ENCODE data around the gene MIA. TPM values are rescaled to one million over a fixed set of nuclear protein-coding genes. Genes with fewer than 3 reads are reported as not detected.

Gene MIA
- total and polyA plus RNA-seq, 2 experiments from 2014 or later: not detected

DNA sequence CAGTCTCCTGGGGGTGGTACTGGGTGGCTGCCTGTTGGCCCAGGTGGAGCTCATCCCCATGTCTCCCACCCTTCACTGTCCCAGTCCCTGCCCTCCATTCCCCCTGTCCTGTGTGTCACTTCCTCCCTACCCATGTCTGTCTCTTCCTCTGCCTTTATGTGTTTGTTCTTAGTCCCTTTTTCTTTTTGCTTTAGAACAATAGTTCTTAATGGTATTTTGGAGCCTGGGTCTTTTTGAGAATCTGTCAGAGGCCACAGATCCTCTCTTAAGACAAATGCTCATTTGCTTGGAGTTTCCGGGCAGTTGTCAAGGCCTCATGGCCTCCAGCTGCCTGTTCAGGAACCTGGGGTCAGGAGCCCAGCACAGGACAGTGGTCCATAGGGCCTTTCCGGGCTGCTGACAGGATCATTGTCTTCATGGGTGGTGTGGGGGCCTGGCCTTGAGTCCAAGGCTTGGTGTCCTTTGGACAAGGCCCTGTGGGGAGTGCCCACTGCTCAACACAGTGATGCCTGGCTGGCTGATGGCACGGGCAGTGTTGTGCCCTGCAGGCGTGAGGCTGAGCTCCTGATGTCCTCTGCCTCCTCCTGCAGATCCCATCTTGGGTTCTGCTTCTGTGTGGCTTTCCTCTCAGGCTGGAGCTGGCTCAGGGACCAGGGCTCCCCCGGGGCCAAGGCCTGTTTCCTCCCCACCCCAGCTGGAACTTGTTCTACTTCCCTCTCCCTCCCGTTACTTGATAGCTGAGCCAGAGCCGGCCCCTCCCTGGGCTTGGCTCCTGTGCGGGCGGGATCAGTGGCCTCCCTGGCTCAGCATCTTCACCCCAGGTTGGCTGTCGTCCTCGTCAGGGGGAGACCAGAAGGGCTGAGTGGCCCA is 27.2 kb downstream of the MIA start:
- 0 out of 2 replicates have a peak, but pooled peaks cover 4% of the 10 kb centered on the region for H4K20me1 ChIP-seq (ENCODE audit: insufficient read depth)
- peak overlapping the region; percentile 90 for H3K9ac ChIP-seq
- peaks cover 84% of the 10 kb centered on the region for H3K79me2 ChIP-seq (ENCODE audit: insufficient read depth)
- 0 out of 2 replicates have a peak, but pooled peaks cover 5% of the 10 kb centered on the region for H3K36me3 ChIP-seq (ENCODE audit: low read depth)
- H3K4me2 ChIP-seq (ENCODE audit: unreplicated experiment): peak overlapping the region; percentile 51
- H3K27me3 ChIP-seq (replicated peaks; ENCODE audit: insufficient read depth): no peaks in the 10 kb centered on the region
- in situ Hi-C loops (cut with MboI): no loop called here
- TF ChIP-seq EZH2phosphoT487 (IDR thresholded peaks at IDR 0.05; ENCODE audit: insufficient read depth, low read depth) (no peak), EZH2 (IDR thresholded peaks at IDR 0.05; ENCODE audit: insufficient read depth, poor library complexity, severe bottlenecking) (no peak)
- H3K4me3 ChIP-seq: peak overlapping the region; percentile 54
- no peak overlapping the region for H2AFZ ChIP-seq
- H3K9me3 ChIP-seq (ENCODE audit: low read depth): no peaks in the 10 kb centered on the region
- 15 to 19% methylated on average over 11 of the region's 11 CpGs for WGBS, 2 experiments (ENCODE audit: low coverage in 1 of 2, low lambda C conversion rate in 2 of 2, missing lambda C conversion rate in 2 of 2)
- H3F3A ChIP-seq (ENCODE audit: insufficient read depth): peaks cover 29% of the 10 kb centered on the region
- DNase-seq: peak; percentile 35
- no peaks in the 10 kb centered on the region for H3K9me2 ChIP-seq (ENCODE audit: insufficient read depth)
- H3K4me1 ChIP-seq (ENCODE audit: insufficient read depth): peaks cover 35% of the 10 kb centered on the region
- peak overlapping the region; percentile 35 for H3K27ac ChIP-seq

DNA sequence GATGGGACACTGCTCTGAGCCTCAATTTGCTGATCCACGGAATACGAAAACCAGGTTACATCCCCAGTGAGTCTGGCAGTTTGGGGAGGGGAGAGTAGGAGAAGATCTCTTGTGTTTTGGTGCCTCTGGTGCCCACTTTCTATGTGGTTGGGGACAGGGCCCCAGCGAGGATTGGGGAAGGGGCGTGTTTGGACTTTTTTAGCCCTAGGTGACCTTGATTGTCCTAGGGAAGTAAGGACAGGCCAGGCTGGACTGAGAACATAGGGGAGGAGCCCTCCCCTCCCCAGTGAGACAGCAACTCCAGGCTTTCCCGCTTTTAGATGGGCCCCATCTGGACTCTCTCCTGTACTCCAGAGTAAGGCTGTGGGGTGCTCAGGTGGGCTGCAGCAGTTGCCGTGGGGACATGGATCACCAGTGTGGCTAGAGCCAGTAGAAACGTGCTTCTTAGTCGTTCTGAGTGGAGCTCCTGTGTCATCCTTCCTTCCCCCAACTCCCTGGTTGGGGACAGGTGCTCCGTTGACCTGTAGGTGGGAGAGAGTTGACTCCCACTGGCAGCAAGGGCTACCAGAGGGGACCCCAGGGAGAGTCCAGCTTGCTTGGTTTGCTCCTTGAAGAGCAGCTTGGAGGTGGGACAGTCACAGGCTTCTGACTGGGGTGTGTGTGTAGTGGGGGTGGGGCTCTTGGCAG is 28.0 kb downstream of the MIA start:
- no peaks in the 10 kb centered on the region for H3K9me3 ChIP-seq (ENCODE audit: low read depth)
- peaks cover 24% of the 10 kb centered on the region for H3F3A ChIP-seq (ENCODE audit: insufficient read depth)
- TF ChIP-seq EZH2 (IDR thresholded peaks at IDR 0.05; ENCODE audit: insufficient read depth, poor library complexity, severe bottlenecking) (no peak), EZH2phosphoT487 (IDR thresholded peaks at IDR 0.05; ENCODE audit: insufficient read depth, low read depth) (no peak)
- H3K27me3 ChIP-seq (replicated peaks; ENCODE audit: insufficient read depth): no peaks in the 10 kb centered on the region
- WGBS, 2 experiments (ENCODE audit: low coverage in 1 of 2, low lambda C conversion rate in 2 of 2, missing lambda C conversion rate in 2 of 2): 49 to 56% methylated on average over 9 of the region's 9 CpGs
- 0 out of 2 replicates have a peak, but pooled peaks cover 9% of the 10 kb centered on the region for H3K36me3 ChIP-seq (ENCODE audit: low read depth)
- peak overlapping the region; percentile 51 for H3K4me2 ChIP-seq (ENCODE audit: unreplicated experiment)
- peak overlapping the region; percentile 35 for H3K27ac ChIP-seq
- H3K4me3 ChIP-seq: peak overlapping the region; percentile 54
- peak overlapping the region; percentile 90 for H3K9ac ChIP-seq
- 0 out of 2 replicates have a peak, but pooled peaks cover 4% of the 10 kb centered on the region for H4K20me1 ChIP-seq (ENCODE audit: insufficient read depth)
- H3K4me1 ChIP-seq (ENCODE audit: insufficient read depth): peaks cover 30% of the 10 kb centered on the region
- no peak overlapping the region for H2AFZ ChIP-seq
- H3K9me2 ChIP-seq (ENCODE audit: insufficient read depth): no peaks in the 10 kb centered on the region
- H3K79me2 ChIP-seq (ENCODE audit: insufficient read depth): peaks cover 92% of the 10 kb centered on the region
- no peak for DNase-seq
- in situ Hi-C loops (cut with MboI): no loop called here

DNA sequence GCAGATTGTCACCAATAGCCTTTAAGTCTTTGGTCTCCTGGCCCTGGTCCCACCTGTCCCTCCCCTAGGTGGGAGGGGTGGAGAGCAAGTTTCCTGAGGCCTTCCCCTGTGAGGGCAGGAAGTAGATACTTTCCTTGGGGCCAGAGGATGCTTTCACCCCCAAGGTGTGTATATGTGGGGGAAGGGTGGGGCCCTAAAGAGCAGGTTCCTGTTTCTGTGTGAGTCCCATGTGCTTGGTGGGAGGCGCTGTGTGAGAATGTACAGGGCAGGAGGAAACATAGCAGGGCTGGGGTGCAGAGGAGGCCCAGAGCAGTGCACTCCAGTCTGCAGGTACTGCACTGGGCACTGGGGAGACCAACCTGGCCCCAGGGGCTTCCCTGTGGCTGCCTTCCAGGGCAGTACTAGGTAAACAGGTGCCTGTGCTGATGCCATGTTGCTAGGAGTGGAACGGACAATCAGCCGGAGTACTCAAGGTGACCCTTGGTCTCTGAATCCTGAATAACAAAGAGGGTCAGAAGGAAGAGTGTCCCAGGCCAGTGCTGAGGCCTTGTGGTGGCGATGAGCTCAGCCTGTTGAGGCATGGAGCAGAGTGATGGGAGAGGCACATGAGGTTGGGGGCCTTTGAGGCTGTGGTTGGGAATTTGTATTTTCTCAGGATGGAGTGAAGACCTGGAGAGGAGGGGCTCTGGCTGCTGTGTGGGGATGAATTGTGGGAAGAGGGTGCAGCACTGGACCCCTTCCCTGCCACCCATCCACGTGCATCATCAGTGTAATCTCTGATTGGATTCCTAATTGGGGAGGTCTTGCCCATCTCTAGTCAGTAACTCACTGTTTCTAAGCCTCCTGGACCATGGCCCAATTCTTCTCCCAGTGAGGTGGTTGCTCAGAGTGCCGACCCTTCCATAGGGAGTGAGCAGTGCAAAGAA is 28.8 kb downstream of the MIA start:
- Histone ChIP-seq H3K27me3 (replicated peaks; ENCODE audit: insufficient read depth) (no peaks in the 10 kb centered on the region), H3K79me2 (ENCODE audit: insufficient read depth) (peaks cover 97% of the 10 kb centered on the region), H4K20me1 (ENCODE audit: insufficient read depth) (0 out of 2 replicates have a peak, but pooled peaks cover 4% of the 10 kb centered on the region), H3K27ac (no peak overlapping the region), H3K9ac (no peak overlapping the region), H2AFZ (no peak overlapping the region), H3F3A (ENCODE audit: insufficient read depth) (peaks cover 23% of the 10 kb centered on the region), H3K4me2 (ENCODE audit: unreplicated experiment) (no peak overlapping the region), H3K36me3 (ENCODE audit: low read depth) (0 out of 2 replicates have a peak, but pooled peaks cover 9% of the 10 kb centered on the region), H3K9me2 (ENCODE audit: insufficient read depth) (no peaks in the 10 kb centered on the region), H3K9me3 (ENCODE audit: low read depth) (no peaks in the 10 kb centered on the region), H3K4me3 (no peak overlapping the region), H3K4me1 (ENCODE audit: insufficient read depth) (peaks cover 30% of the 10 kb centered on the region)
- DNase-seq: no peak
- in situ Hi-C loops (cut with MboI): no loop called here
- WGBS, 2 experiments (ENCODE audit: low coverage in 1 of 2, low lambda C conversion rate in 2 of 2, missing lambda C conversion rate in 2 of 2): 75 to 78% methylated on average over 6 of the region's 6 CpGs
- TF ChIP-seq EZH2phosphoT487 (IDR thresholded peaks at IDR 0.05; ENCODE audit: insufficient read depth, low read depth) (no peak), EZH2 (IDR thresholded peaks at IDR 0.05; ENCODE audit: insufficient read depth, poor library complexity, severe bottlenecking) (no peak)

Measured in GM23248 (cell line).